OCI-LY3 (cell line): ENCODE results near the gene ENTR1.

ENCODE experiments used
- EZH2phosphoT487 ChIP-seq: fragments of 200-600 bp; shearing (Covaris generic); IDR thresholded peaks from 2 replicates; pipeline ENCODE4 v1.6.1; 2018; ENCODE audit warnings: antibody characterized with exemption, mixed run types, low read depth
- TF ChIP-seq, protein P1 (sequence below): fragments of 200-600, 300-600 bp; sonication (generic); IDR thresholded peaks from 2 replicates; pipeline ENCODE4 v1.5.1; 2014; ENCODE audit warnings: antibody characterized with exemption, low read length, low read depth

DNA sequence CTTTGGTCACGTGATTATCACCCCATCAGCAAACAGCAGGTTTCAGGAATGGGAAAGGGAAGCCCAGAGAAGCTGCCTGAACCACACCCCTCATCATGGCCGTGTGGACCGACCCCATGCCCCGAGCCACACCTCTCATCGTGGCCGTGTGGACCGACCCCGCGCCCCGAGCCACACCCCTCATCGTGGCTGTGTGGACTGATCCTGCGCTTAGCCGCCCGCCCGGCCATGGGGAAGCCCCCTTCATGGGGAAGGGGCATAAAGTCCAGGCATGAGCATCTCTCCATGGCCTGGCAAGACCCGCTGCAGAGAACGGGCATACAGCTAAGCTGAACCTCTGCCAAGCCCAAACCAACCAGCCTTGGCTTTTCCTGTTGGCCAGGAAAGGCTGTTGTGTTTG lies 16.9 kb downstream of the ENTR1 start:
- TF ChIP-seq, protein P1, sequence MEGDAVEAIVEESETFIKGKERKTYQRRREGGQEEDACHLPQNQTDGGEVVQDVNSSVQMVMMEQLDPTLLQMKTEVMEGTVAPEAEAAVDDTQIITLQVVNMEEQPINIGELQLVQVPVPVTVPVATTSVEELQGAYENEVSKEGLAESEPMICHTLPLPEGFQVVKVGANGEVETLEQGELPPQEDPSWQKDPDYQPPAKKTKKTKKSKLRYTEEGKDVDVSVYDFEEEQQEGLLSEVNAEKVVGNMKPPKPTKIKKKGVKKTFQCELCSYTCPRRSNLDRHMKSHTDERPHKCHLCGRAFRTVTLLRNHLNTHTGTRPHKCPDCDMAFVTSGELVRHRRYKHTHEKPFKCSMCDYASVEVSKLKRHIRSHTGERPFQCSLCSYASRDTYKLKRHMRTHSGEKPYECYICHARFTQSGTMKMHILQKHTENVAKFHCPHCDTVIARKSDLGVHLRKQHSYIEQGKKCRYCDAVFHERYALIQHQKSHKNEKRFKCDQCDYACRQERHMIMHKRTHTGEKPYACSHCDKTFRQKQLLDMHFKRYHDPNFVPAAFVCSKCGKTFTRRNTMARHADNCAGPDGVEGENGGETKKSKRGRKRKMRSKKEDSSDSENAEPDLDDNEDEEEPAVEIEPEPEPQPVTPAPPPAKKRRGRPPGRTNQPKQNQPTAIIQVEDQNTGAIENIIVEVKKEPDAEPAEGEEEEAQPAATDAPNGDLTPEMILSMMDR, result no peak
- TF ChIP-seq EZH2phosphoT487, result no peak
